ENCODE results near the gene LTBP1.

DNA sequence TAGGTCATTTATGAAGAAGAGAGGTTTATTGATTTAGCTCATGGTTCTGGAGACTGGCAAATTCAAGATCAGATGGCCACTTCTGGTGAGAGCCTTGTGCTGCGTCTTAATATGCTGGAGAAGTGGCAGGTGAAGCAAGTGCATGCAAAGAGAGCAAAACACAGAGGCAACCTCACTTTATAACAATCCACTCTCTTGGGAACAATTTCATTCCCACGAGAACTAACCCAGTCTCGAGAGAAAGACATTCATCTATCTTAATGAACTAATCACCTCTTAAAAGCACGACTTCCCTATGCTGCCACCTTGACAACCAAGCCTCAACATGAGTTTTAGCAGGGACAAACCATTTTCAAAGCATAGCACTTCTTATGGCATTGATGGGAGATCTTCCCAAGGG lies 343.2 kb downstream of the LTBP1 start:
- TF ChIP-seq, protein P1, sequence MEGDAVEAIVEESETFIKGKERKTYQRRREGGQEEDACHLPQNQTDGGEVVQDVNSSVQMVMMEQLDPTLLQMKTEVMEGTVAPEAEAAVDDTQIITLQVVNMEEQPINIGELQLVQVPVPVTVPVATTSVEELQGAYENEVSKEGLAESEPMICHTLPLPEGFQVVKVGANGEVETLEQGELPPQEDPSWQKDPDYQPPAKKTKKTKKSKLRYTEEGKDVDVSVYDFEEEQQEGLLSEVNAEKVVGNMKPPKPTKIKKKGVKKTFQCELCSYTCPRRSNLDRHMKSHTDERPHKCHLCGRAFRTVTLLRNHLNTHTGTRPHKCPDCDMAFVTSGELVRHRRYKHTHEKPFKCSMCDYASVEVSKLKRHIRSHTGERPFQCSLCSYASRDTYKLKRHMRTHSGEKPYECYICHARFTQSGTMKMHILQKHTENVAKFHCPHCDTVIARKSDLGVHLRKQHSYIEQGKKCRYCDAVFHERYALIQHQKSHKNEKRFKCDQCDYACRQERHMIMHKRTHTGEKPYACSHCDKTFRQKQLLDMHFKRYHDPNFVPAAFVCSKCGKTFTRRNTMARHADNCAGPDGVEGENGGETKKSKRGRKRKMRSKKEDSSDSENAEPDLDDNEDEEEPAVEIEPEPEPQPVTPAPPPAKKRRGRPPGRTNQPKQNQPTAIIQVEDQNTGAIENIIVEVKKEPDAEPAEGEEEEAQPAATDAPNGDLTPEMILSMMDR (IDR thresholded peaks at IDR 0.05) = no peak
- TF ChIP-seq POLR2A (IDR thresholded peaks at IDR 0.05) = no peak

Measured in adrenal gland (tissue), 5 donors.